Activated CD8-positive, alpha-beta memory T cell treated with anti-CD3 and anti-CD28 coated beads, Interleukin-2, amount 50 U/mL, for 1 hour (primary cell): ENCODE measurements around the gene UBA52.
"Not testable (repeated sequence)": the region's sequence is repeated elsewhere in the genome, so short reads cannot be mapped to it uniquely, and the experiment has no call there.

ENCODE experiments used
- DNase-seq: peaks from one replicate; pipeline ENCODE4 v3.0.0-alpha.2; 2020; ENCODE audit errors: extremely low read depth

The UBA52 gene

GRCh38 chr19:18571564-18572344 lies at the start of gene UBA52:
Gene UBA52 (plus strand): TSS chr19:18571857. CDS start chr19:18573301, 1,444 bp downstream.
- peak; percentile 93 for DNase-seq

- DNase-seq = peak; percentile 100
Observed at GRCh38 chr19:18522124-18522861, 49.4 kb upstream of the UBA52 start.

GRCh38 chr19:18522862-18523440 lies 48.7 kb upstream of the UBA52 start:
- not testable (repeated sequence) for DNase-seq

GRCh38 chr19:18523841-18524240 lies 47.8 kb upstream of the UBA52 start:
- DNase-seq = no peak

- no peak for DNase-seq
Observed at GRCh38 chr19:18526316-18526715, 45.3 kb upstream of the UBA52 start.

DNA sequence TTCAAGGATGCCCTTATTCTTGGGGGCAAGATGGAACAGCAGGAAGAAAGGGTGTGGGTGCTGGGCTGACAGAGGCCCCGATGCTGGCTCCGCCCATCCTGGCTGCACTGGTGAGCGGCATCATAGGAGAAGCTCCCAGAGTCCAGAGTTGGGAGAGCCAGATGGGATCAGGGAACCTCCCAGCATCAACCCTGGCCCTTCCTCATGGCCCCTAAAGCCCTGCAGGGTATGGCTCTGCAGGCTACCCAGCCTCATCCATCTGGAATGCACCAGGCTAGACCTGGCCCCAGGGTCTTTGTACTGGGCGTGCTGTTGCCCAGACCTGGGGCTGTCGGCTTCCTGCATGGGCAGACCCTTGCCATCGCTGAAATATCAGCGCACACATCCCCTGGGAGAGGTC lies 41.9 kb upstream of the UBA52 start:
- no peak for DNase-seq

GRCh38 chr19:18531485-18531884 lies 40.2 kb upstream of the UBA52 start:
- no peak for DNase-seq

- DNase-seq = no peak
Observed at GRCh38 chr19:18532168-18532890, 39.3 kb upstream of the UBA52 start.

DNA sequence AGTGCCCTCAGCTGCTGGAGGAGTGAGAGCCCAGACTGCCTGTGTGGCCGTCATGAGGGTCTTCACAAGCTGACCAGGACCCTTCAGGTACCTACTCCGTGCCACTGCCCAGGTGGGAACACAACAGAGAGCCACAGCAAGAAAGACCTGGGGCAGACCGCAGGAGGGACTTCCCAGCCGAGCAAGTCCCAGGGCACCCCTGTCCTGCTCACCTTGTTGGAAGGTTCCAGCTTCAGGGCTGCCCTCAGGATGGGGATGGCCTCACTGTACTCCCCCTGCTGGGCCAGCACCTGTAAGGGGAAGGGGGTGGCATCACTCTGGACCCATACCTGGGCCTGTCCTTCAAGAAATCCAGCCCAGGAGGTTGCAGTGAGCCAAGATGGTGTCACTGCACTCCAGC lies 38.6 kb upstream of the UBA52 start:
- DNase-seq = no peak

DNA sequence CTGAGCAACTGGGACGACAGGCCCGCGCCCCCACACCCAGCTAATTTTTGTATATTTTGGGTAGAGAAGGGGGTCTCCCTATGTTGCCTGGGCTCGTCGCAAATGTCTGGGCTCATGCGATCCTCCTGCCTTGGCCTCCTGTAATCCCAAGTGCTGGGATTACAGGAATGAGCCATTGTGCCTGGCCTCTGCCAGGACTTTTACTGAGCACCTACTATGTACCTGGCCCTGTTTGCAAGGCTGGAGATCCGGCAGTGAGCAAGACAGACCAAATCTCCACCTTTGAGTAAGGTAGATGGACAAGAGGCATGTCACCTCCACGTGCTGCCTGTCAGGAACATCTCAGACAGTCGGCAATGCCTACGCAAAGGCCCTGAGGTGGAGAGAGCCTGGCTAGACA lies 35.2 kb upstream of the UBA52 start:
- no peak for DNase-seq

DNA sequence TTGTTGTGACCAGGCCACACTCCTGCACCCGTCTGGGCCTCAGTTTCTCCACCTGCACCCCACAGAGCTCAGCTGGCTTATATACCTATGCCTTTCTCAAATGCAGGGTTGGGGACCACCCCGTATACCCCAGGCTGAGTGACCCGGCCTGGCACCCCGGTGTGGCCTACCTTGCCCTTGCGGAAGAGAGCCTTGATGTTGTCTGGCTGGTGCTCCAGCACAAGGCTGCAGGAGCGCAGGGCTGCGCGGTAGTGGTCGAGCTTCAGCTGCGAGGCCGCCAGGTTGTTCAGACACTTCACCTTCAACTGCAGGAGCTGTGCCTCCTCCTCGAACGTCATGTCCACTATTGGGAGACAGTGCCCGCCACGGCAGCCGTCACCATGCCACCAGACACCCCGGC lies 34.2 kb upstream of the UBA52 start:
- DNase-seq = no peak

GRCh38 chr19:18538115-18538514 lies 33.5 kb upstream of the UBA52 start:
- no peak for DNase-seq

GRCh38 chr19:18539372-18539771 lies 32.3 kb upstream of the UBA52 start:
- no peak for DNase-seq

DNA sequence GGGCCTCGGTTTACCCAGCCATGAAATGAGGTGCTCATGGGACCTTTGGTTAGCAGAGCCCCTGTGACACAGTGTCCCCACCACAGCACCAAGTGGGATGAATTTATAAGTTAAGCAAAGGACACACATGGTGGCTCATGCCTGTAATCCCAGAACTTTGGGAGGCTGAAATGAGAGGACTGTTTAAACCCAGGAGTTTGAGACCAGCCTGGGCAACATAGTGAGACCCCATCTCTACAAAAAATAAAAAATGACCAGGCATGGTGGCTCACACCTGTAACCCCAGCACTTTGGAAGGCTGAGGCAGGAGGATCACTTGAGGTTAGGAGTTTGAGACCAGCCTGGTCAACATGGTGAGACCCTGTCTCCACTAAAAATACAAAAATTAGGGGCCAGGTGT lies 31.5 kb upstream of the UBA52 start:
- DNase-seq = not testable (repeated sequence)

DNA sequence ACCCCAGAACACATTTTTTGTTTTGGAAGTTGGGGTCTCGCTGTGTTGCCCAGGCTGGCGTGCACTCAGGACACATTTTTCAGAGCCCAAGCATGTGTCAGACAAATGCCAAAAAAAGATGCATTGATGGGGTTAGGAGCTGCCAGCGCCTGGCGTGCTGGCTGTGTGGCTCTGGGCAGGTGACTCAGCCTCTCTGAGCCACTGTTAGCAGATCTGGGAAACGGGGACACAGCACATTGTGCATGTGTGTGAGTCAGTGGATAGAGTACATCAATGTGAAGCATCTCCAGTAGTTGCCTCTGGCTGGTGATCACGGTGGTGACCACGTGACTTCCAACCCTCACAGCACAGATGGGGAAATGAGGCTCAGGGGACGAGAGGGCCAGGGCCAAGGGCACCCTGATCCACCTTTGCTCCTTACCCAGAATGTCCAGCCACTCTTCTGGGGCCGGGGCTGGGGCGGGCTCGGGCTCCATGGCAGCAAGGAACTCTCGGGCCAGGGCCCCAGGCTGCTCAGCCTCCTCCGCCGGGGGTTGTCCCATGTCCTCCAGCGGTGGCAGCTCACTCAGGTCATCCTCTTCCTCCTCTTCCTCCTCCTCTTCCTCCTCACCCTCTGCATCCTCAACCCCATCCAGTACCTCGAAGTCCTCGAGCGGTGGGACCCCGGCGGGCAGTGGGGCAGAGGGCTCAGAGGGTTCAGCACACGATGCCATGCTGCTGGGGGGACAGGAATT lies 30.2 kb upstream of the UBA52 start:
- no peak for DNase-seq

GRCh38 chr19:18541992-18542940 lies 29.4 kb upstream of the UBA52 start:
- DNase-seq = no peak

DNA sequence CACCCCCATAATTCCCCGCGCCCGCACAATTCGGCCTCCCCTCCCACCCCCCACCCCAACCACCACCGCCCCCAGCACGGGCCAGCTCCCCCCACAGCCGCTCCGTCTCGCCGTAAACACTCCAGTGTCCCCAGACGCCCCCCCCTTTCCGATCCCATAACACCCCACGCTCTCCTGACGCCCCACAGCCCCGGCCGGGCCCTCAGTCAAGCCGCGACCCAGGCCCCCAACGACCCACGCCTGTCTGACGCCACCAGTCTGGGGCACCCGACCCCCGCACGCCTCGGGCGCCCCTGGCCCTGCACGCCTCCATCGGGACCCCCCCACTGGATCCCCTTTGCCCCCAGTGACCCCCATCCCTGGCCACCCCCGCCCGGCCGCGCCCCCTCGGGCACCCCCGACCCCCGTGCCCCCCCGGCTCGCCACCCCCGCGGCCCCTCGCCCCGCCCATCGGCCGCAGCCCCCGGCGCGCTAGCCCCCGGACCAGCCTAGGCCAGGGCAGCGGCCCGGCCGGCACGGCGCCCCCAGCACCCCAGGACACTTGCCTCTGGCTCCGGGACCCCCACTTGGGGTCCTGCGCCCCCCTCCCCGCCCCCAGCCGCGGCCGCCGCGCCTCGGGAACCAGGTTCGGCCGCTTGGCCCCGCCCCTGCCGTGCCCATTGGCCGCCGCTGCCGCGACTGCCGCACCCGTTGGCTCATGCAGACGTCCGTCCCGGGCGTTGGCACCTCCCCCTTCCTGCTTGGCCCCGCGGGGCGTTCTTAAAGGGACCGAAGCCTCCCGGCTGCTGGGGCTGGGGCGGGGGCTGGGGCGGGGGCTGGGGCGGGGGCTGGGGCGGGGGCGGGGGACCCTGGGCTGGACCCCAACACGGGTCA lies 28.5 kb upstream of the UBA52 start, which contains the start of gene FKBP8:
FKBP8 (minus strand) TSS at position 633 of the 873 bp plus-strand sequence. CDS start 1,603 bp downstream, outside the sequence.
- peak; percentile 81 for DNase-seq

DNA sequence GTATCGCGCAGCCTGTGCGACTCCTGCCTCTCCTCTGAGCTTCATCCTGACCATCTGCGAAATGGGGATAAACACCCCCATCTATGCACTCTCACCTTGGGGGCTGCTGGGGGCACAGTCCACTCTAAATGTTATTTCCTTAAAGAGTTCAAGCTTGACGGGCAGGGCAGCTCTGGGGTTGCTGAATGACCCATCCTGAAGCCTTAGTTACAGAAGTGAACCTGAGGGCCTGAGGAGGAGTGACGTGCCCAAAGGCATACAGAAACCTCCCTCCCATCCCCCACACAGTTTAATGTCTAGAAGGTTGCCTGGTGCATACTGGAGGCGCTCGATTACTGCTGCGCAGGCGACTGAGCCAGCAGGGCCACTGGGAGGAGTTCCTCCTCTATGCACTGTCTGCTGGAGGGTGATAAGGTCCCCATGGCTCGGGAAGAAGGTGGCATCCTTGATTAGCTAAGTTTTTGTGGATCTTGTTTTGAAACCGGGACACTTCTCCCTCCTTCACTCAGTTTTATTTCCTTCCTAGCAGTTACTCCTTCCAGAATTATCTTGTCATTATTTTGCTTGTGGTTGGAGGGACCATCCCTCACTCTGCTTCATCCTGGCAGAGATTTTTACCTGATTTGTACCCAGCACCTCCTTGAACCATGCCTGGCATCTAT lies 27.7 kb upstream of the UBA52 start:
- peak; percentile 40 for DNase-seq

- no peak for DNase-seq
Observed at GRCh38 chr19:18551631-18552030, 20.0 kb upstream of the UBA52 start.
